Fibroblast of skin of abdomen (primary cell): Measurements from ENCODE around the gene PRM1.
"Not testable (repeated sequence)": the region's sequence is repeated elsewhere in the genome, so short reads cannot be mapped to it uniquely, and the experiment has no call there.

Experiments
- DNase-seq: peaks from one replicate; pipeline ENCODE4 v3.0.0-alpha.2; 2013

The PRM1 gene

DNA sequence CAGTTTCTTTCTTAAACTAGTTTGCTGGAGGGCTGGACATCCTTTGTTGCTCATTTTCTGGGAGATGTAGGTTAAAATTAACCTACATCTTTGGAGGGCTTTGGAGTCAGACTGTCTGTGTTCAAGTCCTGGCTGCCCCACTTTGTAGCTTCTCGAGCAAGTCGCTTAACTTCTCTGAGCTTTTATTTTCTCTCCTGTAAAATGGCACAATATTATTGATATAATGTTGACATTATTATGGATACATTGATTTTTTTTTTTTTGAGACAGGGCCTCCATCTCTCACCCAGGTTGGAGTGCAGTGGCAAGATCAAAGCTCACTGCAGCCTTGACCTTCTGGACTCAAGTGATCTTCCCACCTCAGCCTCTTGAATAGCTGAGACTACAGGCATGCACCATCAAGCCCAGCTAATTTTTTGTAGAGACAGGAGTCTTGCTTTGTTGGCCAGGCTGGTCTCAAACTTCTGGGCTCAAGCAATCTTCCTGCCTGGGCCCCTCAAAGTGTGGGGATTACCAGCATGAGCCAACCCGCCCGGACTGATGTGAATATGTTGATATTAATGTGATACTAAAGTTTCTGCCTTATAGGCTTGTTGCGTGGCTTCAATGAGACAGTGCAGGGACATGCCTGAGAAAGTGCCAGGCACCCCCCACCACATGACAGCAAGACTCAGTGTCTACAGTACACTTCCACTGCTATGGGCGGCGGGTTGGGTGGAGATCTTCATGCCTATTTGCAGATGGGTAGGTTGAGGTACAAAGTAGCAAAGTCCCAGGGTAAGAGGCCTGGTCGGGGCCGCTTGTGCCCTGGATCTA is 32.6 kb upstream of the PRM1 start:
- DNase-seq, result no peak

DNA sequence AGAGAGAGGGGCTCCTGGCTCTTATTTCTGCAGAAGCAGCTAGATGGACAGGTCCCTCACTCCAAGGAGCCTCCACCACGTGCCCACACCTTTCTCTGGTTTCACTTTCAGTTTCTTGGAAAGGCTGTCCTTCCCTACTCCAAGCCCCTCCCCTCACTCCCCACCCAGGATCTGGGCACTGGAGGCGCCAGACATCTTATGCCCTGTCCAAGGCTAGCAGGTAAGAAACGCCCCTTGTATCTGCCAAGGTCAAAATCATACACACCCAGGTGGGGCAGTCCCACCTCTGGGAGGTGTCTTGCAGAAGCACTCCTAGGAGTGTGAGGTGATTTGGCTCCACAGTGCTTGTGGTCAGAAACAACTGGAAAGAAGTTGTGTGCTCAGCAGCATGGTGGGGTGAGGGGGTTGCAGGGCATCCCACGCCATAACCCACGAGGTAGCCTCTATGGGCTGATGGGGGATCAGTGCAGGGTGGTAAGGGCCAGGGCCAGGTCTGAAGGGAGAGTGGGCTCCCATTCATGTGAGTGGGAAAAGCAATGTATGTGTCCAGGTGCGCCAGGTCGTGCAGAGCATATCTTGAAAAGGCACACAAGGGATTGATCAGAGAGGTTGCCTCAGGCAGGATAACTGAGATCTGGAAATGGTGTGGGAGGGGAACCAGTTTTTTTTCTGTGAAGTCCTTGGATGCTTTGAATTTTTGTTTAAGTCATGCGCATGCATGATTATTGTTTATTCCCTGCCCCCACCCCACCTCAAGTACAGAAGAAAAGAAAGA is 31.8 kb upstream of the PRM1 start:
- DNase-seq, result peak; percentile 80

DNA sequence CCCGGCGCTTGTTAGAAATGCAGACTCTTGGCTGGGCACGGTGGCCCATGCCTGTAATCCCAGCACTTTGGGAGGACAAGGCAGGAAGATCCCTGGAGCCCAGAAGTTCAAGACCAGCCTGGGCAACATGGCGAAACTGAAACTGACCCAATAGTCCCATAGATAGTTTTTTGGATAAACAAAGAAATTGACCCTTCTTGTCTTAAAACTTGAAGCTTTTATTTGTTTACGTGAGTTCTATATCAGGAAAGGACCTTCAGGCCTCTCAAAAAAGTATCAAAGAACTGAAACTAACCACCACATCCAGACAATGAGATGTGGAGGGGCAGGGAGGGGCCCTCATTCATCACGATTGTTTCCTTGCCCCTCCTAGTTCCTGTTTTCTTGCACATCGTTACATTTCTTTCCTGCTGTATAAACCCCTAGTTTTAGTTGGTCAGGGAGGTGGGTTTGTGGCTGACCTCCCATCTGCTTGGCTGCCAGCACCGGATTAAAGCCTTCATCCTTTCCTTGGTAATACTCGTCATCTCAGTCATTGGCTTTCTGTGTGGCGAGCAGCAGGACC is 29.9 kb upstream of the PRM1 start:
- no peak for DNase-seq

DNA sequence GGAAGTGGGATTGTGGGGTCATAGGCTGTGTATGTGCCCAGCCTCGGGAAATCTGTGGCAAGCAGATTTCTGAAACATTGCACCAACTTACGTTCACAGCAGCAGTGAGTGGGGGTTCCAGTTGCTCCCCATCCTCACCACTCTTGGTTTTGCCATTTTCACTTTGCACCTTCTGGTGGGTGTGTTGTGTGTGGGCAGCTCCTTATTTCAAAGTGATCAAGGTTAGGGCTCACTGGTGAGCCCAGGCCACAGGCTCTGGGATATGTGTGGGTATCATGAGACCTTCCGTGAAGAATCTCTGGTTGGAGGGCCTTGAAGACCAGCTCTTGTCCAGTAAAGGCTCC is 29.5 kb upstream of the PRM1 start:
- no peak for DNase-seq

DNA sequence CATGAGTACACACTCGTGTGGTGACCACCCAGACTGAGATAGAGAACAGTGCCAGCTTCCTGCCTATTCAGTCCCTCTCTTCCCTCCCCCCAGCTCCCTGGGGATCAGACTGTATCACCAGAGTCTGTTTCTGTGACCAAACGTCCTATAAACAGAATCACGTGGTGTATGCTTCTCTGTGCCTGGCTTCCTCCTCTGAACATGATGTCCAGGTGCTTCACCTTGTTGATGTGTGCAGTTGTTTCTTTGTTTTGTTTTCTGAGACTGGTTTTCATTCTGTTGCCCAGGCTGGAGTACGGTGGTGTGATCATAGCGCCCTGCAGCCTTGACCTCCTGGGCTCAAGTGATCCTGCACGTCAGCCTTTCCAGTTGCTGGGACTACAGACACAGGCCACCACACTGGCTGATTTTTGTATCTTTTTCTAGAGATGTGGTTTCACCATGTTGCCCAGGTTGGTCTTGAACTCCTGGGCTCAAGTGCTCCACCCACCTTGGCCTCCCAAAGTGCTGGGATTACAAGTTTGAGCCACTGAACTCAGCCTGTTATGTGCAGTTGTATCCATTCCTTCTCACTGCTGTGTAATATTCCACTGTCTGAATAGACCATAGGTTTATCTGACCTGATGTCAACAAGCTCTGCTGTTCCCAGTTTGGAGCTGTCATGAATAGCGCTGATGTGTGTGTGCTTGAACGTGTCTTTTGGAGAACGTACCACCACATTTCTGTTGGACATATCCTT is 28.9 kb upstream of the PRM1 start:
- DNase-seq, result no peak

DNA sequence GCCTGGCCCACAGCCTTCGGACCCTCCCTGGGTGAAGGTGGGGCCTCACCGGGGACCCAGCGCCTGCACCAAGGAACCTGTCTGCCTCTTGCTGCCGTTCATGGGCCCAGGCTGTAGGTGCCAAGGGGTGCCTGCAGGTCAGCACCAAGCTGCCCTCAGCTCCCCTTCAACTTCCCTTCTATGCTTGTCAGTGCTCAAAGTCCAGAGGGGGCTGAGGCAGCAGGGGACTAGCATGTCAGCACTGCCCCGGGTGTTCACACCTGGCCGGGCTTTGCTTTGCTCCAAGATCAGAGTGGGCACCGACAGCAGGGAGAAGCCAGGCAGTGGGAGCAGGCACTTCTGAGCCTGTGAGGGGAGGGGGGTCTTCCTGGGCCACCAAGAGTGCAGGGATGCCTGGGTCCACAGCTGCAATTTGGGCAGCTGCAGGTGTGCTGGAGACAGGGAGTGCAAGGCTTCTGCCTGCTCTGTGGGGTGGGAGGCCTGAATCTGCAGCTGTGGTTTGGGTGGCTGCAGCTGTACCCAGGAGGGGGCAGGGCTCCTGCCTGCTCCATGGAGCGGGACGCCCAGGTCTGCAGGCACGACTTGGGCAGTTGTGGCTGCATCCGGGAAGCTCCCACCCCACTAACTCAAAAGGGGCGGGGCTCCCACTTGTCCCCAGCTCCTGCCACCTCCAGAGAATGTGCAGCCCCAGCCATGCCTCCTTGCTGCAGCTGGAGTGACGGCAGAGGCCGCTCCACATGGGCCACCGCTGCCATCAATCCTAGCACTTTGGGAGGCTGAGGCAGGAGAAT is 27.6 kb upstream of the PRM1 start:
- DNase-seq, result no peak

DNA sequence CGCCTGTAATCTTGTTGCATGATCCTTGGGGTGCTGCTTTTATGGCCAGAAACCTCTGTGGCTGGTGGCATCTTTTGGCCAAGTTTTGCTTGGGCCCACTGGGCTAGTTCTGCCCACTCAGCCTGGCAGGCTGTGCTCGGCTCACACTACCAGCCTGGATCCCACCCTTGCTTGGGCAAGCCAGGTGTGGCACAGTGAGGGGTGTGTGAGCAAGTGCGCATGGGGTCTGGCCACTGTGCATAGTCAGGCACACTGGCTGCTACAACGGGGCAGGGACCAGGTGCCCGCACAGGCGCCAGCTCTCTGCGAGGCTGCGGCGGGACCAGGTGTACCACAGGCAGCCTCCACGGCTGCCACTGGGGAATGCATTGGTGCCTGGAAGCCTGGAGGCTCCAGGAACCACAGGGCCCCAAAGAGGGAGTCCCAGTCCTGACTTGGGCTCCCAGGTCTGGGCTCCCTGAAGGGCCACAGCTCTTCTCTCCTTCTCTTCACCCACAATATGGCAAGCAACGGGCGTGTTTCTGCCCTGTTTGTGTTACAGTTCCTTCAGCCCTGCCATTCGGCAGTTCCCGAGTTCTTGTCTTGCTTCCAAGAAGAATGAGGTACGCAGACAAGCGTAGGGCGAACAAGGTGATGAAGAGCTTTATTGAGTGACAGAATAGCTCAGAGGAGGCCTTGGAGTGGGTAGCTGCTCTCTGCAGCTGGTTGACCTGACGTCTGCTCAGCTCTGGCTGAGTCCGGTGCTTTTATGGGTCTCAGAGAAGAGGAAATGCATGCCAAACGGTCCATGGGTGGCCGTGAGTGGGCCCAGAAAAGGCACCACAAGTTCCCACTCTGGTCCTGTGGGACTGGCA is 26.7 kb upstream of the PRM1 start:
- DNase-seq, result no peak

DNA sequence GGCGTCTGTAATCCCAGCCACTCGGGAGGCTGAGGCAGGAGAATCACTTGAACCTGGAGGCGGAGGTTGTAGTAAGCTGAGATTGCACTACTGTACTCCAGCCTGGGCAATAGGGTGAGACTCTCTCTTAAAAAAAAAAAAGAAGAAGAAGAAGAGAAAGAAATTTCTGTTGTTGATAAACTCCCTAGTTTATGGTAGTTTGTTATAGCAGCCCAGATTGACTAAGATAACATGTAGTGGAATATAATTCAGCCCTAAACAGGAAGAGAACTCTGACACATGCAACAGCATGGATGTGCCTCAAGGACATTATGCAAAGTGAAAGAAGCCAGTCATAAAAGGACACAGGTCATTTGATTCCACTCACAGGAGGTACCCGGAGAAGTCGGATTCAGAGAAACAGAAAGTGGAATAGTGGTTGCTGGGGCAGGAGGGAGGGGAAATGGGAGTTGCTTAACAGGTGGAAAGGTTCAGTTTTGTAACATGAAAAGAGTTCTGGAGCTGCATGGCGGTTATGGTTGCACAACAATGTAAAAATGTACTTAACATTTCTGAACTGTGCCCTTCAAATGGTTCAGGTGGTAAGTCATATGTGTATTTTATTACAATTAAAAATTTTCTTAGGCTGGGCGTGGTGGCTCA is 26.0 kb upstream of the PRM1 start:
- no peak for DNase-seq

DNA sequence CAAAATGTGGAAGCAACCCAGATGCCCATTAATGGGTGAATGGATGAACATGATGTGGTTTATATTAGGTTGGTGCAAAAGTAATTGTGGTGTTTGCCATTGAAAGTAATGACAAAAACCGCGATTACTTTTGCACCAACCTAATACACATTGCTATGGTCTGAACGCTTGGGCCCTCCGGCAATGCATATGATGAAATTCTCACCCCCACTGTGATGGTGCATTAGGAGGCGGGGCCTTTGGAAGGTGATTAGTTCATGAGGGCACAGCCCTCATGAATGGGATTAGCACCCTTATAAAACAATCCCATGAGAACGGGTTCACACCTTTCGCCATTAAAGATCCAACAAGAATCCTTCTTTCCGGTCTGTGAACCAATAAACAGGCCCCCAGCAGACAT is 25.3 kb upstream of the PRM1 start:
- no peak for DNase-seq

DNA sequence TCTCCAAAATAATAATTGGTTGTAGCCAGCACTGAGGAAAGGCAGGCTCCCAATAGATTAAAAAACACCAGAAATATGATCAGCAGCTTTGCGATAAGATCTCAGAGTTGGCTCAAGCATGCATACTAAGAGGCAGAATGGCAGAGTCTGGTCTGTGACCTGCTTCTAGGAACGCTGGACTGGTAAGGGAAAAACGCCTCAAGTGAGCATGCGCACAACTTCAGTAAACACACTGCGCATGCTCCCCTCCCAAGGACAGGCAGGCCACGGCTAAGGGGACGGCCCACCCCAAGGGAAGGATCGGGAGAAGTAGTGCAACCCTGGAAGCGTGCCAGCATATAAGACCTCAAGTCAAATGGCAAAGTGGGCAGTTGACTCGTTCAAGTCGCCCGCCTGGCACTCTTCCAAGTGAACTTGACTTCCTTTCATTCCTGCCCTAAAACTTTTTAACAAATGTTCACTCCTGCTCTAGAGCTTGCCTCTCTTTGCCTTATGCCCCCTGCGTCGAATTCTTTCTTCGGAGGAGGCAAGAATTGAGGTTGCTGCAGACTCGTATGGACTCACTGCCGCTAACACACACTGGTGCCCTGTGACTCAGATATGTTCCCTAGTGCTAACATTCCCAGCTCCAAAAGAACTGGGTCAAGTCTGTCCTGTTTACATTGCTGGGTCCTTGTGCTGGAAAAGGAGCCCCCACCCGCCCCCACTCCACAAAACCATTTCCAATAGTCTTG is 22.4 kb upstream of the PRM1 start:
- DNase-seq, result no peak

DNA sequence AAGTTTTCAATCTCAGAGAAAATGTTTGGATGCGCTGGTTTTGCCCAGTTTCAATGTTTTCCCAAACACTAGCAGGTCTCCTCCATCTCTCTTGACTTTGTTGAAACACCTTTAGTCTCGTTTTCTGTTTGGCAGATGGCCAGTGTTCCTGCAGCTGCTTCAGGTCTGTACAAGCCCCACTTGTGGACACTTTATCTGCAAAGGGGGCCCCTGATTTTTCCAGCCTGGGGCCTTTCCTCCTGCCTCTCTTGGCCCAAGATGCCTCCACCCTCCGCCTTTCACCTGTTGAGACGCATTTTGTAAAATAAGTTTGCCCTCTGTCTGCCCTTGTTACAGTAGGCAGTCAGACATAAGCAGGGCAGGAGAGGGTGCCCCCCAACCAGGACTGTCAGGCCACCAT is 21.8 kb upstream of the PRM1 start:
- DNase-seq, result no peak

DNA sequence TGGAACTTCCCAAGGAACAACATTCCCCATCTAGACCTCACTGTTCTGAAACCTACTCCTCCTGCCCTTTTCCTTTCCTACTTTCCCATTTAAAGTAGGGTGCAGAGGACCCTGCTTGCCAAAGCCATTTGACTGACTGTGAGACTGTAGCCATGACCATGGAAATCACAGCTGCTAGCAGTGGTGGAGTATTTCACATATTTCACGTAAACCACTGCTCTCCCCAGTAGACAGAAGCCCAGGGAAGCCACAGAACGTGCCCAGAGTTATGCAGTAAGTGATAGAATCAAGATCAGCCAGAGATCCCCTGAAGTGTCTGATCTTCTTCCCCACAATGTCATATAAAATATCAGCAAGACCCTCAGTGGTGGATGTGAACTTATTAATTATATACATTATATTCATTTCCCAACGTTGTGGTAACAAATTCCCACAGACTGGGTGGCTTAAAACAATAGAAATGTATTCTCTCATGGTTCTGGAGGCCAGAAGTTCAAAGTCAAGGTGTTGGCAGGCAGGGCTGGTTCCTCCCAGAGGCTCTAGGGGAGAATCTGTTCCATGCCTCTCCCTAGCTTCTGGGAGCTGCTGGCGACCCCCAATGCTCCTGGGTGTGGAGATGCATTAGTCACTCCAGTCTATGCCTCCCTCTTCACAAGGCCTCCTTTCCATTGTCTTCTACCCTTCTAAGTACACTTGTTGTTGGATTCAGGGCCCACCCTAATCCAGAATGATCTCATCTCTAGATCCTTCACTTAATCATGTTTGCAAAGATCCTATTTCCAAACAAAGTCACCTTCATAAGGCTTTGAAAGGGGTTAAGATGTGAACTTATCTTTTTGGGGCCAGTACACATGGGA is 20.7 kb upstream of the PRM1 start:
- no peak for DNase-seq

DNA sequence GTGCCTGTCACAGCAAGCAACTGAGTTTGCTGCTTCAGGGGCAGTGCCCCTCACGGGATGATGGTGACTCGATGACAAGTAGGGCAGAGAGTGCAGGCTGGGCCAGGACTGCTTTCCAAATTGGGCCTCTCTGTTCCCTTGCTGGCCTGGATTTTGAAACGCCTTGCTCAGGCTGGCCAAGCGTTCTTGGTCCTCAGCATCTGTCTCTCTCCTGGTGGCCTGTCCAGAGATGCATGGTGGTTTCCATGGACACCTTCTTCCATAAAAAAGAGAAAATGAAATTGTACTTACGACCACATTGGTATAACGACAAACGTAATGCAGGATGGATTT is 19.4 kb upstream of the PRM1 start:
- DNase-seq, result no peak

DNA sequence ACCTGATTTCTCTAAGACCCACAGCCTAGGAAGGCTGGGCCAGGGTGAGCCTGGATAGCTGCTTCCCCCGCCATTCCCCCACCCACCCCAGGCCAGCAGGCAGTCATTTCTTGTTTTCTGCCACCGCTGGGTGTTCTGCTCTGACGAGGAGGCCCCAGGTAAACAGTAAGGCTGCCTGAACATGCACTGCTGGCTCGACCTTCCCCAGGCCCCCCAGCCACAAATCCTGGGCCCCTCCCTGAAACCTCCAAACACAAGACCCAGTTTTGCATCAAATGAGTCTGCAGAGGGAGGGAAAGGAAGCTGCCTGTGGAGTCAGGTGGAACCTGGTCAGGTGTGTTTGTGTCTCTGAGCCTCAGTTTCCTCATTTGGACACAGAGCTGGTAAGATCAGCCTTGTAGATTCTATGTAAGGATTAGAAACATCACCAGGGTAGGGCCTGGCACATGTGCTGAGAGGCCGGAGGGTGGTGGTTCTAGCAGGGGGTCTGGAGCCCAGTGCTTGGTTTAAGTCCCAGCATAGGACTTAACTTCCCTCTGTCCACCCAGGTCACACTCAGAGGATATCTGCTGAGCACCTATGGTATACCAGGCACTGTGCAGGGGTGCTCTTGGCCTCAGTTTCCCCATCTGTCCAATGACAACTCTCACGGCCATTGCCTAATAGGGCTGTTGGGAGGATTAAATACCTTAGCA is 18.9 kb upstream of the PRM1 start:
- DNase-seq, result no peak

DNA sequence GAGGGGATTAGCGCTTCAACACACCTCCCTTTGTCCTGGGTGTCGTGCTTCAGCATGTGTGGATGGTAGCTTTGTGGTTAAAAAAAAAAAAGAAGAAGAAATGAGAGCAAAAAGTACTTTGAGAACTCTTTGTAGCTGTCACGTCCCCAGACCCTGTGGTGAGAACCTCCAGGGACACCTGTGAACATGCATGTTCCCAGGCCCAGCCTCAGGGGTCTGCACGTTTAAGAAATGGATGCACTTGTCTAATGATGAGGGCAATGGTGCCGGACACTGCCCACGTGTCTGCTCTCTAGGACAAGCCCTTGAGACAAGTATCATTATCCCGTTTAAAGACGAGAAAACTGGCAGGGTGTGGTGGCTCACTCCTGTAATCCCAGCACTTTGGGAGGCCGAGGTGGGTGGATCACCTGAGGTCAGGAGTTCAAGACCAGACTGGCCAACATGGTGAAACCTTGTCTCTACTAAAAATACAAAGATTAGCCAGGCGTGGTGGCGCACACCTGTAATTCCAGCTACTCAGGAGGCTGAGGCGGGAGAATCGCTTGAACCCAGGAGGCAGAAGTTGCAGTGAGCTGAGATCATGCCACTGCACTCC is 17.9 kb upstream of the PRM1 start:
- not testable (repeated sequence) for DNase-seq

DNA sequence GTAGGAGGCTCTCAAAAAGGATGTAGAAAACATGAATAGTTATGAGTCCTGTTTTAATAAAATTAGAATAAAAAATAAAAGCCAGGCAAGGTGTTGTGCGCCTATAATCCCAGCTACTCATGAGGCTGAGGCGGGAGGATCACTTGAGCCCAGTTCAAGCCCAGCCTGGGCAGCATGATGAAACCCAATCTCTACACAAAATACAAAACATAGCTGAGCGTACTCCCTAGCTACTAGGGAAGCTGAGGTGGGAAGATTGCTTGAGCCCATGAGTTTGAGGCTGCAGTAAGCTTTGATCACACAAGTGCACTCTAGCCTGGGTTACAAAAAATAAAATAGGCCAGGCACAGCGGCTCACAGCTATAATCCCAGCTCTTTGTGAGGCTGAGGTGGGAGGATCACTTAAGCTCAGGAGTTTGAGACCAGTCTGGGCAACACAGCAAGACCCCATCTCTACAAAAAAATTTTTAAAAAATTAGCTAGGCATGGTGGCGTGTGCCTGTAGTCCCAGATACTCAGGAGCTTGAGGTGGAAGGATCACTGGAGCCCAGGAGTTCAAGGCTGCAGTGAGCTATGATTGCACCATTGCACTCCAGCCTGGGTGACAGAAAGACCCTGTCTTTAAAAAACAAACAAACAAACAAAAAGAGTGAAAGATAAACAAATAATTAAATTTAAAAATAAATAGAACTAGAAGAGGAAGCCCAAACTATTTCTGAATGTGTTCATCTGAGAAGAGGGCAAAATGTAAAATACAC is 17.2 kb upstream of the PRM1 start:
- DNase-seq, result no peak

DNA sequence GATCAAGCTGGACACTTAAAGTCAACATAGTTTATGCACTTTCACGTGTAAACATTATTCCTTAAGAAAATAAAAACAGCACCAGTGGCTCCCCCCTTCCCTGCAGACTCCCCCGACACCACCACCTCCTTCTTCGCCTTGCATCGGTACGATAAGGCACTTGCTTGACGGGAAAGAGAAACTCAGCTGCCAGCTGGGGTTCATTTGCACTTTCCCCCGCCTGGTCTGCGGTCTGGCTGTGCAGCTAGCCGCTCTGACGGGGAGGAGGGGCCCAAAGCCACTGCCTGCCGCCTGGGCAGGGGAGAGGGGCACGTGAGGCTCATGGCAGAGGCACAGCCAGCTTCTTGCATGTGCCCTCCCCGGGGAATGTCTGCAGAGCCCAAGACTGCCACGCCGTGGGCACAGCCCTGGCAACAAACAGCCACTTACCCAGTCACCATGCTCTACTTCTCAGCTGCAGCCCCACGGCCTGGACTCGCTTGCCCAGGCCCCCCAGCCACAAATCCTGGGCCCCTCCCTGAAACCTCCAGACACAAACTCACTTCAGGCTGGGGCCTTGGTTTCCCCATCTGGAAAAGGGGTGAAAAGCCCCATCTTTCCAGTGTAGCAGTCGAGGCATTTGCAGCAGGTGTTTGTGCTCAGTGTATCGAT is 16.5 kb upstream of the PRM1 start:
- DNase-seq, result peak; percentile 68
